Activated CD8-positive, alpha-beta T cell treated with anti-CD3 and anti-CD28 coated beads for 36 hours (primary cell): ENCODE measurements around the gene QRSL1. TPM values are rescaled to one million over a fixed set of nuclear protein-coding genes. Genes with fewer than 3 reads are reported as not detected.

Source experiments
- ATAC-seq: fragments of 200-7000 bp; cut with Tn5 transposase; one replicate; pipeline ENCODE4 v1.10.0; 2021; ENCODE audit warnings: mild to moderate bottlenecking, moderate library complexity
- CTCF ChIA-PET: fragments of 350-600 bp; sonication (Branson Sonifier 250); formaldehyde crosslinking; loops from one replicate; lab custom pipeline; 2021; ENCODE audit warnings: antibody characterized with exemption; lab: Charles Lee
- POLR2A ChIA-PET: fragments of 350-600 bp; sonication (Branson Sonifier 250); formaldehyde crosslinking; loops from one replicate; lab custom pipeline; 2021; ENCODE audit warnings: antibody characterized with exemption; lab: Charles Lee
- DNase-seq: peaks from one replicate; pipeline ENCODE4 v3.0.0-alpha.2; 2020
- H3K27ac Mint-ChIP-seq: one replicate; pipeline ENCODE4 v1.8.0; 2021; ENCODE audit warnings: mild to moderate bottlenecking, mixed read lengths
- H3K27me3 Mint-ChIP-seq: one replicate; pipeline ENCODE4 v1.8.0; 2021; ENCODE audit warnings: mixed read lengths
- H3K36me3 Mint-ChIP-seq: one replicate; pipeline ENCODE4 v1.8.0; 2021; ENCODE audit warnings: low read depth, mixed read lengths
- H3K4me1 Mint-ChIP-seq: one replicate; pipeline ENCODE4 v1.8.0; 2021; ENCODE audit warnings: low read depth, mixed read lengths
- H3K4me3 Mint-ChIP-seq: one replicate; pipeline ENCODE4 v1.8.0; 2021; ENCODE audit warnings: mild to moderate bottlenecking, moderate library complexity, mixed read lengths
- H3K9me3 Mint-ChIP-seq: one replicate; pipeline ENCODE4 v1.8.0; 2021; ENCODE audit warnings: mixed read lengths
- CTCF ChIP-seq: fragments of 200-600 bp; IDR thresholded peaks from one replicate; pipeline ENCODE4 v1.8.0; 2022; ENCODE audit warnings: antibody characterized with exemption, mild to moderate bottlenecking
- intact Hi-C: fragments of 100-400 bp; cut with micrococcal nuclease; formaldehyde crosslinking; loops from one replicate; pipeline ENCODE4 v1.10.0; 2022
- total RNA-seq, 2 experiments: library from RNA; stranded (reverse); gene quantifications; one replicate each; pipeline ENCODE4 v1.2.3, GENCODE V29; 2021

Gene QRSL1
- total RNA-seq, 2 experiments from 2014 or later = 16.6 to 20.8 TPM

- H3K4me1 Mint-ChIP-seq = peaks cover 14% of the 10 kb centered on the region
- ChIA-PET CTCF (interaction anchor here (0.6 to 1.0 kb wide), 2 partner anchors 9 to 17 kb away, joined by 3 read pairs; no protein-coding TSS in a partner anchor), POLR2A (interaction anchor here (1.8 kb wide), 1 partner anchor 22 kb away, joined by 5 read pairs; no protein-coding TSS in a partner anchor)
- H3K9me3 Mint-ChIP-seq = no peaks in the 10 kb centered on the region
- no peaks in the 10 kb centered on the region for H3K27me3 Mint-ChIP-seq
- ATAC-seq (no peak), DNase-seq (no peak)
- no peak for TF ChIP-seq CTCF
- intact Hi-C loops = no loop called here
- H3K4me3 Mint-ChIP-seq = no peak overlapping the region
- no peak overlapping the region for H3K27ac Mint-ChIP-seq
- H3K36me3 Mint-ChIP-seq = peaks cover 4% of the 10 kb centered on the region
Measured at GRCh38 chr6:106611030-106611429, 18.3 kb upstream of the QRSL1 start.

GRCh38 chr6:106612671-106613416 lies 16.5 kb upstream of the QRSL1 start:
- intact Hi-C loops = no loop called here
- ChIA-PET CTCF (no interaction called here), POLR2A (interaction anchor here (1.8 kb wide), 1 partner anchor 21 kb away, joined by 5 read pairs; no protein-coding TSS in a partner anchor)
- Mint-ChIP-seq H3K27ac (peak overlapping the region; percentile 29), H3K4me3 (no peak overlapping the region), H3K36me3 (peaks cover 4% of the 10 kb centered on the region), H3K27me3 (no peaks in the 10 kb centered on the region), H3K4me1 (peaks cover 14% of the 10 kb centered on the region), H3K9me3 (no peaks in the 10 kb centered on the region)
- no peak for TF ChIP-seq CTCF
- peak; percentile 42 for ATAC-seq
- DNase-seq = no peak

GRCh38 chr6:106613590-106613989 lies 15.8 kb upstream of the QRSL1 start:
- no peak for DNase-seq
- no peaks in the 10 kb centered on the region for H3K27me3 Mint-ChIP-seq
- POLR2A ChIA-PET = no interaction called here
- no peak overlapping the region for H3K4me3 Mint-ChIP-seq
- no peak for ATAC-seq
- H3K36me3 Mint-ChIP-seq = peaks cover 4% of the 10 kb centered on the region
- CTCF ChIA-PET = no interaction called here
- intact Hi-C loops = no loop called here
- no peak for TF ChIP-seq CTCF
- H3K27ac Mint-ChIP-seq = no peak overlapping the region
- no peaks in the 10 kb centered on the region for H3K9me3 Mint-ChIP-seq
- peaks cover 12% of the 10 kb centered on the region for H3K4me1 Mint-ChIP-seq

GRCh38 chr6:106614166-106614565 lies 15.2 kb upstream of the QRSL1 start:
- peaks cover 4% of the 10 kb centered on the region for H3K36me3 Mint-ChIP-seq
- intact Hi-C loops = no loop called here
- CTCF ChIA-PET = no interaction called here
- POLR2A ChIA-PET = interaction anchor here (0.5 kb wide), 1 partner anchor 132 kb away, joined by 3 read pairs; no protein-coding TSS in a partner anchor
- H3K4me3 Mint-ChIP-seq = no peak overlapping the region
- TF ChIP-seq CTCF = no peak
- H3K9me3 Mint-ChIP-seq = no peaks in the 10 kb centered on the region
- peaks cover 12% of the 10 kb centered on the region for H3K4me1 Mint-ChIP-seq
- H3K27ac Mint-ChIP-seq = no peak overlapping the region
- DNase-seq (no peak), ATAC-seq (no peak)
- no peaks in the 10 kb centered on the region for H3K27me3 Mint-ChIP-seq

- no peak for DNase-seq
- TF ChIP-seq CTCF = no peak
- intact Hi-C loops = no loop called here
- Mint-ChIP-seq H3K9me3 (no peaks in the 10 kb centered on the region), H3K36me3 (peaks cover 4% of the 10 kb centered on the region), H3K27ac (no peak overlapping the region), H3K27me3 (no peaks in the 10 kb centered on the region), H3K4me1 (peaks cover 12% of the 10 kb centered on the region), H3K4me3 (no peak overlapping the region)
- ChIA-PET CTCF (no interaction called here), POLR2A (interaction anchor here (0.5 kb wide), 1 partner anchor 132 kb away, joined by 3 read pairs; no protein-coding TSS in a partner anchor)
- no peak for ATAC-seq
Measured at GRCh38 chr6:106614592-106615257, 14.7 kb upstream of the QRSL1 start.
